Uterus (tissue), 4 donors: ENCODE data around the gene DDX41. TPM values are rescaled to one million over a fixed set of nuclear protein-coding genes. Genes with fewer than 3 reads are reported as not detected.

Source experiments
- DNase-seq, 2 donors: peaks; one replicate each; pipeline ENCODE4 v3.0.0-alpha.2; 2019 to 2020
- H3K27ac ChIP-seq, 2 donors: fragments of 200-600 bp; sonication (generic); 1 replicate in 1 of 2; 2 replicates in 1 of 2; pipeline ENCODE4 v1.5.1; 2016 to 2018
- H3K27me3 ChIP-seq, 2 donors: fragments of 200-600 bp; sonication (generic); one replicate each; pipeline ENCODE4 v1.5.1; 2018 to 2019; ENCODE audit warnings: control low read depth in 1 of 2
- H3K36me3 ChIP-seq, 2 donors: fragments of 200-600 bp; sonication (generic); one replicate each; pipeline ENCODE4 v1.5.1; 2019; ENCODE audit warnings: control low read depth in 1 of 2
- H3K4me1 ChIP-seq, 2 donors: fragments of 200-600 bp; sonication (generic); one replicate each; pipeline ENCODE4 v1.5.1; 2018 to 2019; ENCODE audit warnings: control low read depth in 1 of 2
- H3K4me3 ChIP-seq, 2 donors: fragments of 200-600 bp; sonication (generic); 1 replicate in 1 of 2; 2 replicates in 1 of 2; pipeline ENCODE4 v1.5.1; 2018 to 2019; ENCODE audit warnings: mild to moderate bottlenecking in 1 of 2
- H3K9me3 ChIP-seq, 2 donors: fragments of 200-600 bp; sonication (generic); one replicate each; pipeline ENCODE4 v1.5.1; 2019; ENCODE audit warnings: control low read depth in 1 of 2
- CTCF ChIP-seq, 4 experiments: fragments of 200-600 bp in 2 of 4; fragments of 450-650 bp in 2 of 4; sonication (generic) in 2 of 4; IDR thresholded peaks; one replicate each; pipeline ENCODE4 v1.5.1; 2016 to 2019; ENCODE audit warnings: antibody characterized with exemption in 4 of 4, mild to moderate bottlenecking in 2 of 4, moderate library complexity in 1 of 4
- POLR2A ChIP-seq, 2 donors: fragments of 450-650 bp; IDR thresholded peaks; one replicate each; pipeline ENCODE4 v1.6.1; 2016; ENCODE audit warnings: antibody characterized with exemption in 2 of 2, mild to moderate bottlenecking in 1 of 2, moderate library complexity in 1 of 2
- intact Hi-C: fragments of 100-400 bp; cut with DNase I; formaldehyde crosslinking; loops from one replicate; pipeline ENCODE4 v1.15.1; 2023; ENCODE audit warnings: low total_unique reads
- total RNA-seq, 4 donors: library from RNA; depleted of rRNA in 3 of 4; stranded (reverse); fragments of >200 nt in 3 of 4; gene quantifications; one replicate each; pipeline versions ENCODE4 v1.1.0 to v1.2.4, GENCODE V29; 2014 to 2023
- donor health status: DM: yes; HTN: yes; CAD: no.

Gene DDX41
- total RNA-seq, 4 donors from 2014 or later: 61.0 to 146 (median 95.6) TPM

DNA sequence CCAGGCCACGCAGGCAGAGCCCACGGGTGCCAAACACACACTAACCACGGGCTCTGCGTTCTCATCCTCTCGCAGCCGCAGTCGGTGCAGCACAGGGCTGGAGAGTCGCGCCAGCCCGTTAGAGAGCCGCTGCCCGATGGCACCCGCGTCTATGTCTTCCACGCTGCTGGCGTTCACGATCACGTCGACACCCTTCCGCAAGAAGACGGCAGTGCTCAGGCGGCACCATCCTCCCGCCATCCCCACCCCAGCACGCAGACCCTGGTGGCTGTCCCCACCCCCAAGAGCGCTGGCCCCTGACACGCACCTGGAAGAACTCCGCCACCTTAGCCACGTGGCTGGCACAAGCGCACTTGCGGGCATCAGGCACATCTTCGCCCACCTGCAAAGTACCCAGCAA lies 49.3 kb downstream of the DDX41 start:
- H3K36me3 ChIP-seq: no peaks in the 10 kb centered on the region
- H3K27ac ChIP-seq: no peak overlapping the region
- DNase-seq: no peak
- intact Hi-C loops: no loop called here
- no peak overlapping the region for H3K4me3 ChIP-seq
- TF ChIP-seq POLR2A (IDR thresholded peaks at IDR 0.05) (no peak), CTCF (IDR thresholded peaks at IDR 0.05) (no peak)
- H3K27me3 ChIP-seq: no peaks in the 10 kb centered on the region
- no peaks in the 10 kb centered on the region for H3K9me3 ChIP-seq
- peaks cover 0 to 14% of the 10 kb centered on the region in 2 donors for H3K4me1 ChIP-seq

- no peaks in the 10 kb centered on the region for H3K27me3 ChIP-seq
- peaks cover 0 to 9% of the 10 kb centered on the region in 2 donors for H3K4me1 ChIP-seq
- H3K9me3 ChIP-seq: no peaks in the 10 kb centered on the region
- DNase-seq: no peak
- no peak for TF ChIP-seq CTCF (IDR thresholded peaks at IDR 0.05)
- no peak overlapping the region for H3K27ac ChIP-seq
- intact Hi-C loops: no loop called here
- H3K36me3 ChIP-seq: no peaks in the 10 kb centered on the region
- H3K4me3 ChIP-seq: no peak overlapping the region
Observed at GRCh38 chr5:177466861-177467260, 49.9 kb downstream of the DDX41 start.

- DNase-seq: no peak
- no peak overlapping the region for H3K27ac ChIP-seq
- no peak overlapping the region for H3K4me3 ChIP-seq
- H3K27me3 ChIP-seq: no peaks in the 10 kb centered on the region
- TF ChIP-seq CTCF (IDR thresholded peaks at IDR 0.05) (no peak), POLR2A (IDR thresholded peaks at IDR 0.05) (no peak)
- no peaks in the 10 kb centered on the region for H3K4me1 ChIP-seq
- intact Hi-C loops: no loop called here
- H3K36me3 ChIP-seq: no peaks in the 10 kb centered on the region
- H3K9me3 ChIP-seq: no peaks in the 10 kb centered on the region
Observed at GRCh38 chr5:177465044-177465443, 51.7 kb downstream of the DDX41 start.

GRCh38 chr5:177462021-177462670 lies 54.6 kb downstream of the DDX41 start:
- H3K4me1 ChIP-seq: peaks cover 0 to 2% of the 10 kb centered on the region in 2 donors
- H3K36me3 ChIP-seq: no peaks in the 10 kb centered on the region
- no peaks in the 10 kb centered on the region for H3K27me3 ChIP-seq
- H3K27ac ChIP-seq: peak overlapping the region; percentile 20 to 32
- intact Hi-C loops: no loop called here
- TF ChIP-seq CTCF (IDR thresholded peaks at IDR 0.05): no peak
- no peak for TF ChIP-seq POLR2A (IDR thresholded peaks at IDR 0.05)
- no peak for DNase-seq
- no peaks in the 10 kb centered on the region for H3K9me3 ChIP-seq
- no peak overlapping the region for H3K4me3 ChIP-seq

Other genes starting within 250 kb of the DDX41 start
- gene RAB24, start 213.2 kb downstream of the DDX41 start, total RNA-seq: 10 to 100 TPM in 3 of 4 donors, 1 to 10 TPM in 1; 8.2 to 62.0 (median 19.3) TPM
- gene PRELID1, start 213.2 kb downstream of the DDX41 start, total RNA-seq: 10 to 100 TPM; 25.4 to 73.1 (median 49.0) TPM
- 10 to 100 TPM in 1 of 4 donors, 1 to 10 TPM in 2, under 1 TPM in 1; 0.51 to 29.0 (median 6.8) TPM for gene MXD3, start 205.1 kb downstream of the DDX41 start, total RNA-seq
- gene LMAN2, start 165.3 kb downstream of the DDX41 start, total RNA-seq: 100 to 1,000 TPM in 3 of 4 donors, 10 to 100 TPM in 1; 83.2 to 210 (median 170) TPM
- gene RGS14, start 159.0 kb downstream of the DDX41 start, total RNA-seq: 10 to 100 TPM in 3 of 4 donors, 1 to 10 TPM in 1; 1.5 to 25.6 (median 13.6) TPM
- gene SLC34A1, start 132.5 kb downstream of the DDX41 start, total RNA-seq: not detected
- gene PFN3, start 116.3 kb downstream of the DDX41 start, total RNA-seq: not detected
- gene F12, start 107.4 kb downstream of the DDX41 start, total RNA-seq: 1 to 10 TPM in 1 of 4 donors, not detected in 3; 7.6 TPM
- 10 to 100 TPM; 16.4 to 29.8 (median 20.9) TPM for gene GRK6, start 90.3 kb downstream of the DDX41 start, total RNA-seq
- 1 to 10 TPM in 2 of 4 donors, not detected in 2; 1.9 to 3.0 TPM for gene PRR7, start 70.1 kb downstream of the DDX41 start, total RNA-seq
- gene DBN1, start 43.3 kb downstream of the DDX41 start, total RNA-seq: 100 to 1,000 TPM in 2 of 4 donors, 10 to 100 TPM in 2; 30.6 to 107 (median 82.7) TPM
- 100 to 1,000 TPM; 102 to 543 (median 193) TPM for gene PDLIM7, start 19.4 kb downstream of the DDX41 start, total RNA-seq
- gene DOK3, start 7.1 kb downstream of the DDX41 start, total RNA-seq: 10 to 100 TPM in 1 of 4 donors, 1 to 10 TPM in 3; 3.6 to 20.0 (median 7.1) TPM
- gene FAM193B, start 37.6 kb upstream of the DDX41 start, total RNA-seq: 100 to 1,000 TPM in 1 of 4 donors, 10 to 100 TPM in 3; 16.5 to 117 (median 39.4) TPM
- gene TMED9, start 75.2 kb upstream of the DDX41 start, total RNA-seq: 100 to 1,000 TPM in 2 of 4 donors, 10 to 100 TPM in 2; 12.8 to 106 (median 73.4) TPM
- gene B4GALT7, start 83.2 kb upstream of the DDX41 start, total RNA-seq: 10 to 100 TPM in 3 of 4 donors, 1 to 10 TPM in 1; 5.1 to 27.8 (median 24.5) TPM